Right cardiac atrium (tissue), 5 donors: Measurements from ENCODE around the gene ACTN2. TPM values are rescaled to one million over a fixed set of nuclear protein-coding genes. Genes with fewer than 3 reads are reported as not detected.

Experiments
- ATAC-seq, 2 donors: fragments of 200-7000 bp; cut with Tn5 transposase; one replicate each; pipeline versions ENCODE4 v1.8.0 to v1.9.1; 2020; ENCODE audit warnings: moderate library complexity in 2 of 2, mild to moderate bottlenecking in 1 of 2
- DNase-seq, 3 donors: peaks; one replicate each; pipeline ENCODE4 v3.0.0-alpha.2; 2020
- H3K27ac ChIP-seq: one replicate; pipeline ENCODE4 v1.5.1; 2013; ENCODE audit warnings: mild to moderate bottlenecking, low read length, control low read depth, moderate library complexity
- H3K27me3 ChIP-seq: one replicate; pipeline ENCODE4 v1.6.1; 2013; ENCODE audit not compliant: control insufficient read depth, insufficient read depth
- H3K4me1 ChIP-seq: one replicate; pipeline ENCODE4 v1.6.1; 2013; ENCODE audit warnings: low read length; ENCODE audit not compliant: control insufficient read depth, insufficient read depth
- H3K4me3 ChIP-seq: one replicate; pipeline ENCODE4 v1.5.1; 2013; ENCODE audit warnings: low read length, control low read depth
- H3K9me3 ChIP-seq: one replicate; pipeline ENCODE4 v1.6.1; 2013; ENCODE audit warnings: low read length; ENCODE audit not compliant: control insufficient read depth
- WGBS: extraction: QIAGEN DNeasy Blood & Tissue Kit; methylation state at CpG from one replicate; pipeline ENCODE4 v1.1.7; 2013; 5-methylcytosine and 5-hydroxymethylcytosine counted together
- intact Hi-C, 4 donors: fragments of 100-400 bp; cut with DNase I; formaldehyde crosslinking; loops; one replicate each; pipeline versions ENCODE4 v1.11.0 to v1.14.0; 2022 to 2023
- polyA plus RNA-seq: library from polyadenylated mRNA; stranded (reverse); fragments of 200-250 nt; gene quantifications from one replicate; pipeline ENCODE4 v1.2.3, GENCODE V29; 2013
- total RNA-seq, 4 donors: library from RNA; stranded (reverse); fragmentation: NEBNext Ultra II Directional; extraction: Animal tissue kit (Norgen Biotek cat#: 25700); gene quantifications; one replicate each; pipeline ENCODE4 v1.2.1, GENCODE V29; 2021
- donor health status: healthy with polysubstance abuse.
- donor health status: DM: no; HTN: yes; CAD: no.
- donor health status: DM: no; HTN: no; CAD: no.
- donor health status: DM: no; HTN: yes; CAD: no; lungs with severe emphysema.
- donor health status: DM: yes; HTN: yes; CAD: no.

The ACTN2 gene
- total and polyA plus RNA-seq, 5 donors: 827 to 1,705 (median 1,363) TPM

DNA sequence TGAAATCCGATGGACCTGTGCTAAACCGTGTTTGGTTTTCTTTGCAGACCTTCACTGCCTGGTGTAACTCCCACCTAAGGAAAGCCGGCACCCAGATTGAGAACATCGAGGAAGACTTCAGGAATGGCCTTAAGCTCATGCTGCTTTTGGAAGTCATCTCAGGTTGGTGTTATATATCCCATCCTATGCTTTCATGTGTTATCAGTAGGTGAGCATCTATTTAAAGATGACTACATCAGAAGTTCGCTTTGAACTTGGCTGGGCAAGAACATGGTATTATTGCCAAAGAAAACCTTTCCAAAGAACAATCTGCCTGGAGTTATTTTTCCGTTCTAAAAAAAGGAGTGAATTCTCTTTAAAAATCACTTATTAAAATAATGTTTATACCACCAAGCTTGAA, 31.5 kb downstream of the ACTN2 start:
- Histone ChIP-seq H3K4me3 (no peak overlapping the region), H3K9me3 (no peaks in the 10 kb centered on the region), H3K4me1 (peaks cover 12% of the 10 kb centered on the region), H3K27ac (no peak overlapping the region), H3K27me3 (no peaks in the 10 kb centered on the region)
- 67% methylated on average over 6 of the region's 6 CpGs for WGBS
- DNase-seq (no peak), ATAC-seq (peak in 1 of 2 donors; percentile 27)
- intact Hi-C loops: no loop called here

DNA sequence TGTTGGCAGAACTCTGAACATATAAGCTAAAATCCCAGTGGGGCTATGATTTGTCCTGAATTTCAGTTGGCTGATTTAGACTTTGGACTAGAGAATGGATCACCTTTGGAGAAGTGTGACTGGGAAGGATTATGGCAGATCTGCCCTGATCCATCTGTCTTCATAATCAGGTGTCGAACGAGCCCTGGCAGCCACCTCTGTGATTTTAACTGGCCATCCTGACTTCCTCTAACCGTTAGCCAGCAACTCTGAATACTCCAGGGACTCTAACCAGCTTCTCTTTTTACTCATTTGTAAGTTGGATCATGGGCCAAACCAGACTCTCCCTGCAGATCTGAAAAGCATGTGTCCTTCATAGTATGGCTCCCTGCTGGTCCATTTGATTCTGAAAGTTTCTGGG, 32.0 kb downstream of the ACTN2 start:
- WGBS: 26% methylated on average over 3 of the region's 3 CpGs
- Histone ChIP-seq H3K27ac (no peak overlapping the region), H3K4me1 (peaks cover 12% of the 10 kb centered on the region), H3K4me3 (no peak overlapping the region), H3K27me3 (no peaks in the 10 kb centered on the region), H3K9me3 (no peaks in the 10 kb centered on the region)
- no peak for DNase-seq
- intact Hi-C loops: no loop called here
- ATAC-seq: peak; percentile 21 to 45

DNA sequence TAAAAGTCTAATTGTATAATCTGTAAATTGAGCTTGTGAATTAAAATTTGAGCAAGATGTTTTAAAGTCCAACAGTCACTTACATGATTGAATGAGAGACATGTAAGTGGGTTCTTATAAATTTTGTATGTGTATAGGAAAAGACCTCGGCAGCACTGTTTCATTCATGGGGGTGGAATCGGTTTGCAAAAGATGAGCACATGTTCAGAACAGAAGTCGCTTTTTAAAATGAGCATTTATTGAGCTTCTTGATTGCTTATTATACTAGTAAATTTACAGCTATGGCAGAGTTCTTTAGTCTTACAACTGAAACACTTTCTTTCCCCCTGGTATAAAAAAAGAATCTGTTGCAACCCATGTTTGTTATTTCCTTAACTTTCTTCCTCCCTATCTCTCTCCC, 33.9 kb downstream of the ACTN2 start:
- 49% methylated on average over 3 of the region's 3 CpGs for WGBS
- no peak overlapping the region for H3K4me3 ChIP-seq
- peaks cover 12% of the 10 kb centered on the region for H3K4me1 ChIP-seq
- intact Hi-C loops: no loop called here
- DNase-seq: no peak
- no peak overlapping the region for H3K27ac ChIP-seq
- no peaks in the 10 kb centered on the region for H3K9me3 ChIP-seq
- no peaks in the 10 kb centered on the region for H3K27me3 ChIP-seq
- ATAC-seq: no peak

DNA sequence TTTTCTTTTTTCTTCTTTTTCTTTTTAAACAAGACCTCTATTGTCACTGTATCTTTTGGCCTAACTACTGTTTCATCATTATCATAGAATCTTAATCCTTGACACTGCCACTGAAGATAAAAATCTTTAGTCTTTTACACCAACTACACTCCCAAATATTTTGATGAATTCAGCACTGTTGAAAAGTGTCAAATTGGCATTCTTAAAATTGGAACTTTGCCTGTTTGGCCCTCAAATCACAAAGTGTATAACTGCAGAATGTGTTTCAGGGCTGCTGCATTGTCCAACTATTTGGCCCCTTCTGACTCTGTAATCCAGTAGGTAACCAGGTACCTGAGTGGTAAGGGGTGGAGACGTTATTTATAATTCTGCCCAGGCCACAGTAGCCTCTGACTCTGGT, 34.3 kb downstream of the ACTN2 start:
- no peaks in the 10 kb centered on the region for H3K9me3 ChIP-seq
- intact Hi-C loops: no loop called here
- H3K27ac ChIP-seq: no peak overlapping the region
- 57% methylated on average over 1 of the region's 1 CpG for WGBS
- peaks cover 10% of the 10 kb centered on the region for H3K4me1 ChIP-seq
- H3K27me3 ChIP-seq: no peaks in the 10 kb centered on the region
- H3K4me3 ChIP-seq: no peak overlapping the region
- ATAC-seq (no peak), DNase-seq (no peak)

DNA sequence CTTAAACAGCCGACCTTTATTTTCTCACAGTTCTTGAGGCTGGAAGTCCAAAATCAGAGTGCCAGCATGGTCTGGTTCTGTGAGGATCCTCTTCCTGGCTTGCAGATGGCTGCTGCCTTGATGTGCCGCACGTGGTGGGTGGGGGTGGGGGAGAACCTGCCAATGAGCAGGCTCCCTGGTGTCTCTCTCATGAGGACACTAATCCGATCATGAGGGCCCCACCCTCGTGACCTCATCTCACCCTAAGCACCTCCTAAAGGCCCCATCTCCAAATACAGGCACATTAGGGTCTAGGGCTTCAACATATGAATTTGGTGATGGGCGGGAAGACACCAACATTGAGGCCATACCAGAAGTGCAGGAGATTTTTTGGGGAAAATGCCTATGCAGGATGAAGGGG, 37.8 kb downstream of the ACTN2 start:
- ATAC-seq (no peak), DNase-seq (no peak)
- H3K9me3 ChIP-seq: no peaks in the 10 kb centered on the region
- no peaks in the 10 kb centered on the region for H3K27me3 ChIP-seq
- 70% methylated on average over 6 of the region's 6 CpGs for WGBS
- H3K4me3 ChIP-seq: no peak overlapping the region
- no peak overlapping the region for H3K27ac ChIP-seq
- H3K4me1 ChIP-seq: peaks cover 2% of the 10 kb centered on the region
- intact Hi-C loops: no loop called here

DNA sequence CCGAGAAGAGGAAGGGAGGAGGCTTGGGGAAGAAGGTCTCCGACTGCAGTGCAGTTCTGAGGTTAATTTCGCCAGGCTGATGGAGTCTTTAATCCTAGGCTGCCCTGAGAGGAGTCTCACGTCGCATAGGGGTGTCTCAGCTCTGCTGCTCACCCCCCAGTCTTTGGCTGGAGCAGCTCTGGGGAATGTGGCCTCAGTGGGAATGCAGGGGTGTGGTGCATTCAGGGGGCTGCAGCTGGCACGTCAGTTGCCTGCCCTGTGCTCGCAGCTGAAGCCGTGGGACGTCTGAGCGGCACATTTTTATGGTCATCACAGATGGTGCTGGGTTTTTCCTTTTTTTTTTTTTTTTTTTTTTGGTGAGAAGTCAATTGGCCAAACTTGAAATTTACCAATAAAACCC, 38.2 kb downstream of the ACTN2 start:
- Histone ChIP-seq H3K27me3 (no peaks in the 10 kb centered on the region), H3K4me1 (peaks cover 2% of the 10 kb centered on the region), H3K9me3 (no peaks in the 10 kb centered on the region), H3K27ac (peak overlapping the region; percentile 36), H3K4me3 (no peak overlapping the region)
- ATAC-seq: peak in 1 of 2 donors; percentile 30
- 70% methylated on average over 10 of the region's 10 CpGs for WGBS
- intact Hi-C loops: no loop called here
- no peak for DNase-seq

DNA sequence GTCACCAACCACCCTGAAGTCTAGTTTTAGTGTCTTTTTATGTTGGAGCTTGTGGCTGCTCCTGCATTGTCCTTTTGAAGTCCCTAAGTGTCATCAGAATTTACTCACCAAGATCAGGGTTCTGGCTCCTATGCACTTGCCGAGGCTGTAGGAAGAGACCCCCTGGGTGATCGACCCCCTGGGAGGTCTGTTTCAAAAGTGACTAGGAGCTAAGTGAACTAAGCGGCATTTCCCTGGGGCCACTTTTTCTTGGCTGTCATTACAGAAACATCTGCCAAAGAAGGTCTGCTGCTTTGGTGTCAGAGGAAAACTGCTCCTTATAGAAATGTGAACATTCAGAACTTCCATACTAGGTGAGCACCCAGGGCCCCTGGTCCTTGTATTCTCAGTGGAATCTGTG, 39.4 kb downstream of the ACTN2 start:
- Histone ChIP-seq H3K27ac (no peak overlapping the region), H3K27me3 (no peaks in the 10 kb centered on the region), H3K4me1 (peaks cover 2% of the 10 kb centered on the region), H3K4me3 (no peak overlapping the region), H3K9me3 (no peaks in the 10 kb centered on the region)
- 48% methylated on average over 3 of the region's 3 CpGs for WGBS
- DNase-seq (no peak), ATAC-seq (no peak)
- intact Hi-C loops: no loop called here

DNA sequence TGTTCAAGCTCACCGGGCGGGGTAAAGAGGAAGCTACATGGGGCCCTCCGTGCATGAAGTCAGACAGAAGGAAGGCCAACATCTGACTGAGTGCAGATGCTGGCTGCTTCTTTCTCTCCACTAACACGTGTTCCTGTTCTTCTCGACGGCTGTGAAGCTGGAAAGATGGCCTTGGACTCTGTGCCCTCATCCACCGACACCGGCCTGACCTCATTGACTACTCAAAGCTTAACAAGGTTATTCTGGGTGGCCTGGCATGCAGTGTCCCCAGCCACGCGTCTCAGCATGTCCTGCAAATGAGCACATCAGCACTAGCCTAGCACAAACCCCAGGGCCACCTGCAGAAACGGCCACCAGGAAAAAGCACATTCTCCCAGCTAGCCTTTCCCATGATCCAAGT, 41.2 kb downstream of the ACTN2 start:
- Histone ChIP-seq H3K4me3 (no peak overlapping the region), H3K4me1 (peaks cover 2% of the 10 kb centered on the region), H3K9me3 (no peaks in the 10 kb centered on the region), H3K27me3 (no peaks in the 10 kb centered on the region), H3K27ac (peak overlapping the region; percentile 35)
- ATAC-seq: peak; percentile 44 to 52
- intact Hi-C loops: no loop called here
- WGBS: 70% methylated on average over 11 of the region's 11 CpGs
- no peak for DNase-seq

DNA sequence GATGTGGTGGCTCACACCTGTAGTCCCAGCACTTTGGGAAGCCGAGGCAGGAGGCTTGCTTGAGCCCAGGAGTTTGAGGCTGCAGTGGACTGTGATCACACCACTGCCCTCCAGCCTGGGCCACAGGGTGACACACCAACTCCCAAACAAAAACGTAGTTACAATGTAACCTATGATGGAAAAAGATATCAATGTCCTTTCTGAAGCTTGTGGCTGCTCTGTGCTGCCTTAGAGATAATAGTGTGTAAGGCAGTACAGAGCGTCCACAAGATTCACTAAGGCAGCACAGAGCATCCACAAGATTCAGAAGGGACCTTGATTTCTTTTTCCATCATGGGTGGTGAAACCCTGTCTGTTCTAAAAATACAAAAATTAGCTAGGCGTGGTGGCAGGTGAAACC, 42.5 kb downstream of the ACTN2 start:
- intact Hi-C loops: no loop called here
- Histone ChIP-seq H3K4me1 (peaks cover 2% of the 10 kb centered on the region), H3K27me3 (no peaks in the 10 kb centered on the region), H3K9me3 (no peaks in the 10 kb centered on the region), H3K27ac (peak overlapping the region; percentile 2), H3K4me3 (no peak overlapping the region)
- DNase-seq: no peak
- ATAC-seq: no peak
- WGBS: 79% methylated on average over 4 of the region's 4 CpGs

DNA sequence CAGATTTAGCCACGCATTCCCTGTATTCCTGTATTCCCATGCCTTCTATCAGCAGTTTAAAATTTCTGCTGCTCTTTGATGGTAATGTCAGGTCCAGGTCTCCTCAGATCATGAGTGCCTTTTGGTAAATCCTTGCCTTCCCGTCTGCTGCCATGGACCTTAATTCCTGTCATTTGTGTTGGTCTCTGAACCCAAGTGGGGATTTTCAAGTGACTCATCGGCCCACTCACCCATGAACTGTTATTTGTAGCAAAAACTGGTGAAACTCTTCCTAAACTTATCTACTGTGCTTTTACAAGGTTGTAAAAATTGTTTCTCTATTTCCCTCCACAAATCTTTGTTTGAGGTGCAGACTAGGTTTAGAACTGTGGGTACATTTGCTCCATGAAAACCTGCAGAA, 47.4 kb downstream of the ACTN2 start:
- DNase-seq (no peak), ATAC-seq (no peak)
- Histone ChIP-seq H3K9me3 (no peaks in the 10 kb centered on the region), H3K4me1 (no peaks in the 10 kb centered on the region), H3K27ac (peak overlapping the region; percentile 69), H3K27me3 (no peaks in the 10 kb centered on the region), H3K4me3 (no peak overlapping the region)
- intact Hi-C loops: no loop called here
- 75% methylated on average over 3 of the region's 3 CpGs for WGBS

DNA sequence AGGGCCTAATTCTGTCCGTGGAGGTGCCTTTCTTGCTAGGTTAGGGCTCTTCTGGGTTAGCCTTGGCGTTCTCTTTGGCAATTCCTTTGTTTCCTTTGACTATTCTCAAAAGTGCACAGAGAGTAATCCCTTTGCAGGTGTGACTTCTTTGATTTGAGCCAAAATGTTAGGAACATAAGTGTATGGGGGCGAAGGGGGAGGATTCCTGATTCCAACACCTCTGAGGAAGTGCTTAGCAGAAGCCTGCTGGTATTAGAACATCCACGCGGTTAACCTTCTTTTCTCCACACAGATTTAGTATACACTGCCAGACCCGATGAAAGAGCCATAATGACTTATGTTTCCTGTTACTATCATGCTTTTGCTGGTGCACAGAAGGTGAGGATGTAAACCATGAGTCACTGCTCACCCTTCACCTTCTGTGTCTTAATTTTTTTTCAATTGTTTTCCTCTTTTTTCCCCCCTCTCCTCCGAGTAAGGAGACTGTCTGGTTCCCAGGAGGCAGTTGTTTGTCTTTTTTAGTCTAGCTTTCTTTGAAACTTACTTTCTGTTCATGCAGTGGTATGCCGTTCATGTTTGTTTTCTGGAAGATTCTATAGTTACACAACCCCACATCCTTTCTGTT, 48.0 kb downstream of the ACTN2 start:
- WGBS: 52% methylated on average over 8 of the region's 8 CpGs
- DNase-seq: no peak
- Histone ChIP-seq H3K4me1 (no peaks in the 10 kb centered on the region), H3K27me3 (no peaks in the 10 kb centered on the region), H3K27ac (peak overlapping the region; percentile 69), H3K4me3 (no peak overlapping the region), H3K9me3 (no peaks in the 10 kb centered on the region)
- ATAC-seq: peak; percentile 70 to 78
- intact Hi-C loops: no loop called here

DNA sequence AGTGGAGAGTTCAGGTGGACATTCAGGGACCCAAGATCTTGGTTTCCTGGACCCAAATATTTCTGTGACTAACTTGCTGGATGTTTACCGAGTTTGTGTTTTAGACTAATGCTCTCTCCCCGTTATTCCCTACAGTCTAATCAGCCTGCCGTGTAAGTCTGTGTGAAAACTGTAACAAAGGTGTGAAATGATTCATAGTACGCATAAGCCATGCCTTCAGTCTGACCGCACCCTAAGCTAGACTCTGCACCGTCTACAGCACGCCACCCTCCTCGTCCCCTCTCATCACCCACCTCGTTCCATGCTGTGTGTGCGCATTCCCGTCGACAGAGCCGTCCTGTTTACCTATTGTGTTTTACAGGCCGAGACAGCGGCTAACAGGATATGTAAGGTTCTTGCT, 50.5 kb downstream of the ACTN2 start:
- Histone ChIP-seq H3K4me1 (no peaks in the 10 kb centered on the region), H3K4me3 (no peak overlapping the region), H3K27ac (peak overlapping the region; percentile 0), H3K27me3 (no peaks in the 10 kb centered on the region), H3K9me3 (no peaks in the 10 kb centered on the region)
- 81% methylated on average over 15 of the region's 15 CpGs for WGBS
- ATAC-seq (no peak), DNase-seq (no peak)
- intact Hi-C loops: no loop called here
